ENCODE data around the gene CRACDL. TPM values are rescaled to one million over a fixed set of nuclear protein-coding genes. Genes with fewer than 3 reads are reported as not detected.

Gene CRACDL
- total RNA-seq, 1 donor from 2014 or later = 3.0 TPM

DNA sequence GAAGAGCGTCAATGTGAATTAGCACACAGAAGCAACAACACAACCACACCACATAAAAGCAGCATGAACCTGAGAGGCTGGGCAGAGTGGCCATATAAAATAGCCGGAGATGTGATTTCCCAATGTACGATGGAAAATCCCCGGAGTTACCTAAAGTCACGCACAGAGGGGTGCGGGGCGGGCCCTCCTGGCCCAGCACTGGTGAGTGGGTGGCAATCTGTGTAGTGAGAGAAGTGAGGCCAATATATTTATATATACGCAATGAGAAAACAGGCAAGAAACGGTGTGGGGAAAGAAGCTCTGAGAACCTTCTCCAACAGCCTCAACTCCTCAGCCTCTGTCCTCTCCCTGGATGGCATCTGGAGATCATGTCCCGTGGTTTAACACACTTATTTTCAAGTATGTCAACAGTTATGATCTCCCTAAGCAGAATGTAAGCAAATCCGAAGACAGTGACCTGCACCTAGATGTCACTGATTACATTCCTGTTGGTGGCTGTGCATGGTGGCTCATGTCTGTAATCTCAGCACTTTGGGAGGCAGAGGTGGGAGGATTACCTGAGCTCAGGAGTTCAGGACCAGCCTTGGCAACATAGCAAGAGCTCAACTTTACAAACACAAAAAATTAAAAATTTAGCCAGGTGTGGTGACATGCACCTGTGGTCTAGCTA is 41.6 kb downstream of the CRACDL start:
- Histone ChIP-seq H3K36me3 (no peaks in the 10 kb centered on the region), H3K27ac (replicated peaks) (no peak overlapping the region), H3K4me3 (no peak overlapping the region), H3K4me1 (no peaks in the 10 kb centered on the region), H3K9me3 (replicated peaks) (peaks cover 16% of the 10 kb centered on the region), H3K27me3 (ENCODE audit: low read depth) (peaks cover 5% of the 10 kb centered on the region)
- intact Hi-C loops (cut with micrococcal nuclease) = no loop called here
- no peak for DNase-seq
- TF ChIP-seq, protein P1, sequence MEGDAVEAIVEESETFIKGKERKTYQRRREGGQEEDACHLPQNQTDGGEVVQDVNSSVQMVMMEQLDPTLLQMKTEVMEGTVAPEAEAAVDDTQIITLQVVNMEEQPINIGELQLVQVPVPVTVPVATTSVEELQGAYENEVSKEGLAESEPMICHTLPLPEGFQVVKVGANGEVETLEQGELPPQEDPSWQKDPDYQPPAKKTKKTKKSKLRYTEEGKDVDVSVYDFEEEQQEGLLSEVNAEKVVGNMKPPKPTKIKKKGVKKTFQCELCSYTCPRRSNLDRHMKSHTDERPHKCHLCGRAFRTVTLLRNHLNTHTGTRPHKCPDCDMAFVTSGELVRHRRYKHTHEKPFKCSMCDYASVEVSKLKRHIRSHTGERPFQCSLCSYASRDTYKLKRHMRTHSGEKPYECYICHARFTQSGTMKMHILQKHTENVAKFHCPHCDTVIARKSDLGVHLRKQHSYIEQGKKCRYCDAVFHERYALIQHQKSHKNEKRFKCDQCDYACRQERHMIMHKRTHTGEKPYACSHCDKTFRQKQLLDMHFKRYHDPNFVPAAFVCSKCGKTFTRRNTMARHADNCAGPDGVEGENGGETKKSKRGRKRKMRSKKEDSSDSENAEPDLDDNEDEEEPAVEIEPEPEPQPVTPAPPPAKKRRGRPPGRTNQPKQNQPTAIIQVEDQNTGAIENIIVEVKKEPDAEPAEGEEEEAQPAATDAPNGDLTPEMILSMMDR (IDR thresholded peaks at IDR 0.05; ENCODE audit: borderline replicate concordance) = no peak

DNA sequence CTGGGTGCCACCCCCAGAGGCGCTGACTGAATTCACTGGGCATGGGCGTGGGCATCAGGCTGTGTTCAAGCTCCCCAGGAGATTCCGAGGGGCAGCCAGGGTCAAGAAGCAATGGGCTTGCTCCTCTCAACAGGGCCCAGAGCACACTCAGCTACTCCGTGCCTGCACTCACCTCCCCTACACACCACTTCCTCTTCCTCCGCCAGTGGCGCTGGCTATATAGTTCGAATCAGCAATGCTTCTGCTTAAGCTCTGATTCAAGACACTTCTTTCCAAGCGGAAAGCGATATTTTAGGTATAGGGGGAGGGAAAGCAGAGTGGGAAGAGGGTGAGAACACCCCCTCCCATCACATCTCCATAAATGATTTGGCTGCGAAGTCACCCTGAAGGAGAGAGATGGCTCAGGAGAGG is 42.1 kb downstream of the CRACDL start:
- Histone ChIP-seq H3K27me3 (ENCODE audit: low read depth) (peaks cover 5% of the 10 kb centered on the region), H3K4me1 (no peaks in the 10 kb centered on the region), H3K9me3 (replicated peaks) (peaks cover 17% of the 10 kb centered on the region), H3K36me3 (no peaks in the 10 kb centered on the region), H3K4me3 (no peak overlapping the region), H3K27ac (replicated peaks) (no peak overlapping the region)
- DNase-seq = no peak
- intact Hi-C loops (cut with micrococcal nuclease) = no loop called here
- TF ChIP-seq, protein P1 (IDR thresholded peaks at IDR 0.05; ENCODE audit: borderline replicate concordance) = no peak

- peaks cover 5% of the 10 kb centered on the region for H3K27me3 ChIP-seq (ENCODE audit: low read depth)
- no peaks in the 10 kb centered on the region for H3K36me3 ChIP-seq
- H3K4me1 ChIP-seq = no peaks in the 10 kb centered on the region
- intact Hi-C loops (cut with micrococcal nuclease) = no loop called here
- TF ChIP-seq, protein P1 (IDR thresholded peaks at IDR 0.05; ENCODE audit: borderline replicate concordance) = no peak
- H3K27ac ChIP-seq (replicated peaks) = no peak overlapping the region
- DNase-seq = no peak
- H3K9me3 ChIP-seq (replicated peaks) = peaks cover 27% of the 10 kb centered on the region
- H3K4me3 ChIP-seq = no peak overlapping the region
These were observed 43.2 kb downstream of the CRACDL start for GRCh38 chr2:98892871-98893270.

GRCh38 chr2:98891591-98891990 is 44.4 kb downstream of the CRACDL start:
- Histone ChIP-seq H3K36me3 (no peaks in the 10 kb centered on the region), H3K9me3 (replicated peaks) (peaks cover 40% of the 10 kb centered on the region)

GRCh38 chr2:98886066-98886554 is 49.9 kb downstream of the CRACDL start:
- no peaks in the 10 kb centered on the region for H3K4me1 ChIP-seq
- intact Hi-C loops (cut with micrococcal nuclease) = no loop called here
- H3K9me3 ChIP-seq (replicated peaks) = peaks cover 57% of the 10 kb centered on the region
- no peak overlapping the region for H3K27ac ChIP-seq (replicated peaks)
- no peaks in the 10 kb centered on the region for H3K36me3 ChIP-seq
- no peak for DNase-seq
- H3K4me3 ChIP-seq = no peak overlapping the region
- H3K27me3 ChIP-seq (ENCODE audit: low read depth) = peaks cover 25% of the 10 kb centered on the region
- TF ChIP-seq, protein P1 (IDR thresholded peaks at IDR 0.05; ENCODE audit: borderline replicate concordance) = no peak

More at GRCh38 chr2:98891591-98891990, 44.4 kb downstream of the CRACDL start:
- TF ChIP-seq, protein P1 (IDR thresholded peaks at IDR 0.05; ENCODE audit: borderline replicate concordance) = no peak
- intact Hi-C loops (cut with micrococcal nuclease) = no loop called here
- Histone ChIP-seq H3K27me3 (ENCODE audit: low read depth) (peaks cover 5% of the 10 kb centered on the region), H3K27ac (replicated peaks) (no peak overlapping the region), H3K4me3 (no peak overlapping the region), H3K4me1 (no peaks in the 10 kb centered on the region)
- no peak for DNase-seq
